GM18520 (cell line): ENCODE results near the gene ZNF630.
"Not testable (repeated sequence)": the region's sequence is repeated elsewhere in the genome, so short reads cannot be mapped to it uniquely, and the experiment has no call there.

Source experiments
- ATAC-seq: cut with Tn5 transposase; IDR thresholded peaks from one replicate; pipeline ENCODE4 v1.9.1; 2021; ENCODE audit not compliant: unreplicated experiment

The ZNF630 gene

DNA sequence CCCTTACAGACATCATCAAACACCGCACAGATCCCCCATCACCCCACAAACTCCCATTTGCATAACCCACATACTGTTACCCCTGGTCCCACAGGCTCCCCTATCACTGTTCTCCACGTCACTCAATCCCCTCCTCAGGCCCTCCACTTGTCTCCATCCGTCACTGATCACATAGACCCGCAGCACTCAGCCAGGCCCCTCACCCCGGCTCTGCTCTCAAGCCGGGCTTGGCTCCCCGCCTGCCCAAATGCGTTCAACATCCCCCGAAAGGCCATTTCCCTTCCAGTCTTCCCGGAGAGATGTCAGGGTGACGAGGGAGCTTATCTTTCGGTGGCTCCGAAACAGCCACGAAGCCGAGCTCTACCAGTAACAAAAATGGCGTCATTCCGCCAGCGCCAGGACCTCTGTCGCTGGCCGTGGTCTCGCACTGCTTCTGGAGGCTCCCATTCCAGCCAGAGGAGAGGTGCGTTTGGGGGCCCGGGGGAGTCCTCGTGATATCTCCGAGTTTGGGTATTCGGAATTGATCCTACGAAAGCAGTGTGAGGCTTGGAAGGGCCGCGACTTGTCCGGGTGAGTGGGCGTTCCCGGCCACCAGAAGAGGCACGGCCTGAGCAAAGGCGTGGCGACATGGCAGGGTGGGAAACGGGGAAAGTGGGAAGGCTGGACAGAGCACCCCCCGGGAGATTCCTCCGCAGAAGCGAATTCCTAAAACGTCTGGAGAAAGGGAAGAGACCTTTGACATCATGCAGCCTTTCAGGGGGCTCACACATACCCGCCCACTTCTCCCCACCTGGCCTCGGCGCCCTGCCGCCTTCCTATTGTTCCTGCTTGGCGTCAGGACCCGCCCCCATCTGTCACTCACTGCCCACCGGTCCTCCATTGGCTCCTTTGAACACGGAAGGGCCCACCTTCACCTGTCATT lies at the start of gene ZNF630:
Gene ZNF630, minus strand, starts transcription at position 577 of the 922 bp plus-strand sequence. CDS start 4,754 bp downstream, outside the sequence.
- no peak for ATAC-seq

DNA sequence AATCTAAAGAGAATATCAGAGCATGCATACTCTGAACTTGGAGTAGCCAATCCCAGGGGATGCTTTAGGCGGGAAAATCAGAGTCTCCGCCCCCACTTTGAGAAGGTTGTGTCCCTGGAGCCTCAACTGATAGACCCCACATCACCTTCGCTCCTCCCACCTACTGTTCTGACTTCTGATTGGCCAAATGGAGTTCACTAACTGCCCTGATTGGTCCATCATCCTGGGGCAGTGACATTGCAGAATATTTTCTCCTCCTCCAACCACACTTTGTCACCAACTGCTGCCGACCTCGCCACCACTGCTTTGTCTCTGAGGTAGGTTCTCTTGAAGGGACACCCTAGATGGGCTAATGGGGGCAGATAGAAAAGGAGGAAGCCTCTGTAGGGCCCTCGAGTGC lies 36.3 kb upstream of the ZNF630 start:
- no peak for ATAC-seq

DNA sequence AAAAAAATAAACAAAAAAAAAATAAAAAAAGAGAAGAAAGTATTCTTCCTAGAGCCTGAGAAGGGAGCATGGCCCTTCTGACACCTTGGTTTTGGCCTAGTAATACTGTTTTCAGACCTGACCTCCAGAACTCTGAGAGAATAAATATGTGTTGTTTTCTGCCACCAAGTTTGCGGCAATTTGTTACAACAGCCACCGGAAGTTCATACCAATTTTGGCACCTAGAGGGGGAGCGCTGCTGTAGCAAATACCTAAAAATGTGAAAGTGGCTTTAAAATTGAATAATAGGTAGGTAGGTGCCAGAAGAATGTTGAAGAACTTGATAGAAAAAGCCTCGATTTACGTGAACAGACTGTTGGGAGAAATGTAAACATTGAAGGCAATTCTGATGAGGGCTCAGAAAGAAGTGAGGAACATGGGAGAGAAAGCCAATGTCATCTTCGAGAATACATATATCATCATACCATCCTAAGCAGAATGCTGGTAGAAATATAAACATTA lies 31.5 kb upstream of the ZNF630 start:
- ATAC-seq: no peak

DNA sequence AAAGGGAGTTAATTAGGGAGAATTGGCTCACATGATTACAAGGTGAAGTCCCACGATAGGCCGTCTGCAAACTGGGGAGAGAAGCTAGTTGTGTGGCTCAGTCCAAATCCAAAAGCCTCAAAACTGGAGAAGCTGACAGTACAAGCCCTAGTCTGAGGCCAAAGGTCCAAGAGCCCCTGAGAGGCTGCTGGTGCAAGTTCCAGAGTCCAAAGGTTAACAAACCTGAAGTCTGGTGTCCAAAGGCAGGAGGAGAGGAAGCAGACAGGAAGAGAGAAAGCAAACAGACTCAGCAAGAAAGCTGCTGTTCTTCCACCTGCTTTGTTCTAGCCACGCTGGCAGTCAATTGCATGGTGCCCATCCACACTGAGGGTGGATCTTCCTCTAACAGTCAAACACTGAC lies 30.0 kb upstream of the ZNF630 start:
- no peak for ATAC-seq

DNA sequence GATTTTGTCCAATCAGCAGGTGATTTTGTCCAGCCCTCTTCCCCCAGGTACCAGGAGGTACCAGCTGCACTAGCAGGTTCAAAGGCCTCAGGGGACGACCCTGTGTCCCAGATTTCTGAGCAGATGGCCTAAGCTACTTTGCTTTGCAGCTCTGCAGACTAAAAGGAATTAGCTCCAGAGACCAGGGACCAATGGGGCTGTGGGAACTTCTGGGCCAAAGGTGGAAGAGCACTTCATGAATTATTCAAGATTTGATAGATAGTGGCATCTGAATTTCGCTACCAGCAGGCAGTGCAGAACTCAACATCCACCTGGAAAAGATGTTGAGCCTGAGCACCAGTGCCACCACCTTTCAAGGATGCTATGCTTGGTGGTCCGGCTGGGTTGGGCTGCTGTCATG lies 21.1 kb upstream of the ZNF630 start:
- ATAC-seq: not testable (repeated sequence)

DNA sequence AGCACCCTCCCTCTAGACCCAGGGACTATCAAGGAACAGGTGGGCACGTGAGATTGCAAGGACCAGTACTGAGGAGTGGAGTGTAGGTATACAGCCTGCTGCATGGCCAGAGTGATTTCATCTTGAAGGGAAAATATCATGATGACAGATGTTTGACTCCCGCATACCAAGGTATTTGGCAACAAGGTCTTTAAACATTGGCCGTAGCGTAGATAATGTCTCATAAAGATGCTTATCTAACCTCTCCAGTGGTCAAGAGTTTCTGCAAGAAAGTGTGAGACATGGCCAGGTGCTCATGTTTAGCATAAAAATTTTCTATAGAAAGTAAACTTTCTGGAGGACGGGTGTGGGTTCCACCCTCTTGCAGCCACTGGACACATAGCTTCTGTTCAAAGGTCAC lies 18.7 kb upstream of the ZNF630 start:
- ATAC-seq: no peak

DNA sequence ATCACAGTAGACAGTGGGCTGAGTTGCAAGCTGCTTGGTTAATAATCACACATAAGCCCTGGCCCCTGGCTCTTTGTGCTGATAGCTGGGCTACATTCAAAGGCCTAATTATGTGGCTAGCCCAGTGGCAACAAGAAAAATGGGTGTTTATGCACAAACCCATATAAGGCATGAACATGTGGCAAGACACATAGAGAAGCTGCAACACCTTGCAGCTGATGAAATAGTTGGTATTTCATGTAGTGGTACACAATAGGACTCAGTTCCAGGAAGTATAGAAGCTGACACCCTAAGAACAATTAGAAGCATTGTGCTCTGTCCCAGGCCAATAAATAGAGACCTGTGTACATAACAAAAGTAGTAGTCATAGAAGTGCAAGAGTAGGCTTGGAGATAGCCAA lies 14.6 kb upstream of the ZNF630 start:
- ATAC-seq: no peak

DNA sequence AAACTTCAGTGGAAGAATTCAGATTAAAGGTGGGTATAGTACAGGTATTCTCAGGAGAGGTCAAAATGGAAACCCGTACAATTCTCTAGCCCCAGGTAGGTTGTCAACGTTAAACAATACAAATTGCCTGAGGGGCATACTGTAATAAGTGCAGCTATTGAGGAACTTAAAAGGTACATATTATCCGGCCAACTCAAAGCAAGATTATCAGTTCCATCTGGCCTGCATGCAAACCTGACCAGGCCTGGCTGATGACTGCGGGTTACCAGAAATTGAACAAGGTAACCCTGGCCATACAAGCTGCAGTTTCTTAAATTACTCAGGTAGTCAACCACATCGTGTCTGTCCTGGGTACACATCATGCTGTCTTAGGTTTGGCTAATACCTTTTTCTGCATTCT lies 12.3 kb upstream of the ZNF630 start:
- ATAC-seq: no peak

DNA sequence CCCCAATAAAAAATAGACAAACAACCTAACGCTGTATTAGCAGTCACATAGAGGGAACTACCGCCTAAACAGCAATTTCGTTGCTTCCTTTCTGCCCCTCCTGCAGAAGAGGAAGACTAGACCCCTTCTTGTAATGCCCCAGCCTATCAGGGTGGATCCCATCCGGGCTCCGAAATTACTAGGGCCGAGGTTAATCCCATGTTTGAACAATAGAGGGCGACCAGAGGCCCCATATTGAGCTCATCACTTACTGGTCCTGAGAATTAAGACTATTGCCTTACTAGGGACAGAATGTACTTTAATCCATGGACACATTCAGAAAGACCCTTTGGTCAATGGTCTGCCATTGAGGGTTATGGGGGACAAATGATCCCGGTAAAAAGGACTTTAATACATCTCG lies 11.8 kb upstream of the ZNF630 start:
- no peak for ATAC-seq

DNA sequence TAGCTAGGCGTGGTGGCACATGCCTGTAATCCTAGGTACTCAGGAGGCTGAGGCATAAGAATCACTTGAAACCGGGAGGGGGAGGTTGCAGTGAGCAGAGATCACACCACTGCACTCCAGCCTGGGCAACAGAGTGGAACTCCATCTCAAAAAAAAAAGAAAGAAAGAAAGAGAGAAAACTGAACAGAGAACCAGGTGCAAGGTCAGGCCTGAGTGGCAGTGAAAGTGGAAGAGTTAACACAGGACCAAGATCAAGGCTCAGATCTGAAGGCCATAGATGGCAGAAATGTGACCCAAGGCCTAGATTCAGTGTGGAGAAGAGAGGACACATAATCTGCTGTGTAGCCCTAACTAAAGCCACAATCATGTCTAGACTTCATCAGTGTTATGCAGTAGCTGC lies 4.9 kb upstream of the ZNF630 start:
- no peak for ATAC-seq

DNA sequence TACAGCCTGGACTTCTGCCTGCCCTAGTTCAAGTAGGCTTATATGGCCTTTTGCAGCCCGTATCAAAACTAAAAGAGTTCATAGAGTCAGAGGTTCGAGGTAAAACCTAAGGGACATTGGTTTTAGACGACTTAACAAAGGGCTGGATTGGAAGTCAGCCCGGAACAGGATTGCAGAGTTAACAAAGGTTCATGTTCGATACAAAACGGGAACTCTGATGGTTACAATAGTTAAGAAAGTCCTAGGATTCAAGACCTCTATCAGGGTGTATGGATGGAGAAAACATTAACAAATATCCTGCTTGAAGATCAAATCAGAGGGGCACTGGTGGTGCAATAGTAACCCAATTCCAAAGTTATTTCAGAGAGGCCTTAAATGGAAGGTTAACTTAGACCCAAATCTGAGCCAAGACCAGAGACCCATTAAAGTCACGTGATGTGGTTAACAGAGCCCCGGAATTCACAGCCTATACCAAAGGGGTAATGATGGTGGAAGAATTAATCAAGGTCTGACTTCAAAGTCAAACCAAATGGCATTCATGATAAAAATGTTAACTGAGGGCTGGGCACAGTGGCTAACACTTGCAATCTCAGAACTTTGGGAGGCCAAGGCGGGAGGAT lies 656 bp upstream of the ZNF630 start:
- no peak for ATAC-seq

DNA sequence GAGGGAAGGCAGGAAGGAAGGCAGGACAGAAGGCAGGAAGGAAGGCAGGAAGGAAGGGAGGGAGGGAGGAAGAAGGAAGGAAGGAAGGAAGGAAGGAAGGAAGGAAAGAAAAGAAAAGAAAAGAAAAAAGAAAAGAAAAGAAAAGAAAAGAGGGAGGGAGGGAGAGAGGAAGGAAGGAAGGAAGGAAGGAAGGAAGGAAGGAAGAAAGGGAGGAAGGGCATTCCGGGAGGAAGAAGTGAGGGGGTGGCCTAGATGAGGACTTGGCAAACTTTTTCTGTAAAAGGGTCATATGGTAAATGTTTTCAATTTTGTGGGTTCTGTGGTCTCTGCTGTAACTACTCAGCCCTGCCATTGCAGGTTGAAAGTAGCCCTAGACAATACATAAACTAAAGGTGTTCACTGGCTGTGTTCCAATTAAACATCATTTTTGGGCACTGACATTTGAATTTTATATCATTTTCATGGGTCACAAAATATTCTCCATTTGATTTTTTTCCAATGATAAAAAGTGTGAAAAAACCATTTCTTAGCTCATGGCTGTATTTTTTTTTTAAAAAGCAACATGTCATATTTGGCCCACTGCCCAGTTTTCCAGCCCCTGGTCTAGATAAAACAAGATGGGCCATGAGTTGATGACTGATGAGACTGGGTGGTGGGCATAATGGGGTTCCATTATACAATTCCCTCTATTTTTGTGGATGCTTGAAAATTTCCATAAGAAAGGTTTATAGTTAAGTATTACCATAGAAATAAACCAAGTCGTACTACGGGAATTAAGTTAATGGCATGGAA lies 3.1 kb downstream of the ZNF630 start:
- no peak for ATAC-seq

DNA sequence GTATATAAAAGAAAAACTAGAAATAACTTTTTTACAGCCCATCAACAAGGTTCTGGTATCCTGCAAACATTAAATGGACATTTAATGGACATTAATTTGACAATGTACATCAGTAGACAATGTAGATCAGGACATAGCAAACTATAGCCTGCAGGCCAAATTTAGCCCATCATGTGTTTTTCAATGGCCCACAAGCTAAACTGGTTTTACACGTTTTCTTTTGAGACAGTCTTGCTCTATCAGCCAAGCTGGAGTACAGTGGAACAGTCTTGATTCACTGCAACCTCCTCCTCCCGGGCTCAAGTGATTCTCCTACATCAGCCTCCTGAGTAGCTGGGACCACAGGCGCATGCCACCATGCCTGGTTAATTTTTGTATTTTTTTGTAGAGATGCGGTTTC lies 7.2 kb downstream of the ZNF630 start:
- no peak for ATAC-seq

DNA sequence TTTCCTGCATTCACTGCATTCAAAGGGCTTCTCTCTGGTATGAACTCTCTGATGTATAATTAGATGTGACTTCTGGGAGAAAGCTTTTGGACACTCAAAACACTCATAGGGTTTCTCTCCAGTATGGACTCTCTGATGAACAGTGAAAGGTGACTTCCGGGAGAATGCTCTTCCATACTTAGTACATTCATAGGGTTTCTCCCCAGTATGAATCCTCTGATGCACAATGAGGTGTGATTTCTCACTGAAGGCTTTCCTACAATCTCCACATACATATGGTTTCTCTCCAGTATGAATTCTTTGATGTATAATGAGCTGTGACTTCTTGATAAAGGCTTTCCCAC lies 12.2 kb downstream of the ZNF630 start:
- ATAC-seq: no peak

DNA sequence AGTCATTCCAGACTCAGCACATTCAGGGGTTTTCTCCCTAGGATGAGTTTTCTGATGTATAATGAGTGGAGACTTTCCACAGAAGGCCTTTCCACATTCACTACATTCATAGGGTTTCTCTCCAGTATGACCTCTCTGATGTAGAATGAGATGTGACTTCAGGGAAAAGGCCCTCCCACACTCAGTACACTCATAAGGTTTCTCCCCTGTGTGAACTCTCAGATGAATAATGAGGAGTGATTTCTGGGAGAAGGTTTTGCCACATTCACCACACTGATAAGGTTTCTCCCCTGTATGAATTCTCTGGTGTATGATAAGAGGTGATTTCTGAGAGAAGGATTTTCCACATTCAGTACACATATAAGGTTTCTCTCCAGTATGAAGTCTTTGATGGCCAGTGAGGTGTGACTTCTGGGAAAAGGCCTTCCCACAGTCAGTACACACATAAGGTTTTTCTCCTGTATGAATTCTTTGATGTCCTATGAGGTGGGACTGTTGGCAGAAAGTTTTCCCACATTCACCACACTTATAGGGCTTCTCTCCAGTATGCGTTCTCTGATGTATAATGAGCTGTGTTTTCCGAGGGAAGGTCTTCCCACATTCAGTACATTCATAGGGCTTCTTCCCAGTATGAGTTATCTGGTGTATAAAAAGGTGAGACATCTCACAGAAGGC lies 12.7 kb downstream of the ZNF630 start:
- no peak for ATAC-seq

DNA sequence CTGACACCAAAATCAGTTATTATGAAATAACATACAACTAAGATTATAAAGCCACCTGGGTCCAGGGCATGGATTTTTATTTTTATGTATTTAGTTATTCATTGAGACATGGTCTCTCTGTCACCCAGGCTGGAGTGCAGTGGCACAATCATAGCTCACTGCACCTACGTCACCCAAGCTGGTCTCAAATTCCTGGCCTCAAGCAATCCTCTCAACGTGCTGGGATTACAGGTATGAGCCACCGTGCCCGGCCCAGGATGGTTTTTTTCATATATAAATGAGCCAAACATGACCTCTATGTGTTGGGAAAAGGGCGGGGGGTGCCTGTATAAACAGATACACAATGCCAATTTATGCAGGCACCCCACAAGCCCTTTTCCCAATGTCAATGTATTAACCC lies 24.6 kb downstream of the ZNF630 start:
- no peak for ATAC-seq

DNA sequence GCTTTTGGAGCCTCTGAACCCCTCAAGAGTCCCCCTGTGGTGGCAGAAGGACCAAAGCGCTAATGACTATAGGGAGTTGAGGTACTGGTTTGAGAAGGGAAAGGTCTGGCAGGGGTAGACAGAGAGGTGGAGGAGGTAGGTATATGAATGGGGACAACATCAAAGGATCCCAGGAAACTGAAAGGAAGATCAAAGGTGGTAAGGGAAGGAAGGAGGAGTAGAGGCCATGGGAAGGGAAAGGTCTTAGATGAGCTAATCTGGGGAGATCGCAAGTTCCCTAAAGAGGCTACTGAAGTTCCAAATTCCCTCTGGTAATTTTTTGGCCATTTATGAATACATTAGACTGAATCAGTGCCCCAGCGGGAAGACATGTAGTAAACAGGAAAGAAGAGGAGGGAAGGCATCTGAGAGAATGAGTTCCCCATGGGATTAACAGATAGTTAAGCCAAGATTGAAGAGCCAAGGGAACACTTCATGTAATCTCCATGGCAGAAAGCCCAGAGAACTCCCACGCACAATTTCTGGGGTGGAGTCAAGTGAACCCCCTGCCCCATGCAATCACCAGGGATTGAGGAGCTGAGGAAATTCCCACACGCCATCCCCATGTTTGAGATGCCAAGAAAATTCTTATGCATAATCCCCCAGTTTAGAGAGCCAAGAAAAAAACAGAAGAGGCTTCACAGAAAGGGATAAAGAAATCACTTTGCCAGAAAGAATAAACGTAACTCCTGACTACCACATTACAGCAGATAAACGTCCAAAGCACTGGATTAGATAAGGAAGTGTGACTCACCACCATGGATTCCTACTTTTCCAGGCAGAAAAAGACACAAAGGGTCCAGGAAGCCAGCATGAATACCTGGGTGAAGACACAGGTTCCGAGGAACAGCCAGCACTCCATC lies 25.8 kb downstream of the ZNF630 start:
- ATAC-seq: no peak

DNA sequence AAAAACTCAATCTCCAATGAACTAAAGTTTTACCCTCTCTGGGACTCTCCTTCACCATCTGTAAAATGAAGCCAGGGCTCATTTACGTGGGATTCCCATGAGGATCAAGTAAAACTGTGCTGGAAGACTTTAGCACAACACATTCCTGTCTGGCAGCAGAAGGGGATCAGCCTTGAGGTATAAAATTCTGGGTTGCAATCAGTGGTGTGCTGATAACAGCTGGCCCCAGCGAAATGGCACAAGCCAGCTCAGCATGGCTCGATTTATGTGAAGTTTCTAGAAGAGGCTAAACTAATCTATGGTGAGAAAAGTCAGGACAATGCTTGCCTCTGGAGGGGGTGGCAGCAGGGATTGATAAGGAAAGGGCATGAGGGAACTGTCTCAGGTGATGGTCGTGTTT lies 28.4 kb downstream of the ZNF630 start:
- no peak for ATAC-seq

DNA sequence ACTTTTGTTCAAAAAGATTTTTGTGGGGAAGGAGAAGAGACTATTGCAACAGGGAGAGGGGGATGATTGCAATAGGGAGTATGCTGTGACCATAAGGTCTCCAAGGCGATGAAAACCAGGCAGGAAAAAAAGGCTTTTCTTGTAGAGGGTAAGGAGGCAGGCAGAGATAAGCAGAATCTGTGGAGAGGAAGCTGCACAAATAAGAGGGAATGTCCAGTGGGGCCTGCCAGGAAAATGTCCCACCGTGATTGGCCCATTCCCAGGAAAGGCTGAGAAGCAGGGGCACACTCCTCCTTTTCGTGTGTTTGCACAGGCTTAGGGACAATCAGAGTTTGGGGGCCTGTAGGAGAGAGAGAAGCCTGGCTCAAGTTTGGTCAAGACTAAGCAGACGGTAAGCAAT lies 35.5 kb downstream of the ZNF630 start:
- ATAC-seq: no peak

DNA sequence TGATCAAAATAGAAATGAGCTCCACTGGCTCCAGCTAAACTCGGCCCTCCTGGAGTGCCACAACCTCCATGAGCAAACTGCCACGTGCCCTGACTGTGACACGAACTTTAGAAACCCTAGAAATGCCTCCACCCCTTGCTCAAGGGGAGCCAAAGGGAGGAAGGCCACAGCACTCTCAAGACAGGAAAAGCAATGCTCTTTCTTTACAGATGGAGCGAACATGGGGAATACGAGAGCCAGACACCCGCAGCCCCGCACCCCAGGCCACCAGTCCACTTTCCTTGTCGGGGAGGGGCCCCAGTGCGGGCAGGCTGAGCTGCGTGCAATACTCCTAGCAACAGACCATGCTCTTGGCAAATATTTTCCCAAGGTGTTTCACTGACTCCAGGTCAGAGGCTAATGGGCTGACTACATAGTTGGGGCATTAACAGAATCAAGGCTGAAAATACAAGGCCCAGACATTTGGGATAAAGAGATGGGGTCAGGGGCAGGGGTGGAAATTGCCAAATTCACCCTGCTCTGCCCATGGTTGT lies 40.7 kb downstream of the ZNF630 start:
- not testable (repeated sequence) for ATAC-seq
